K562 (cell line): ENCODE measurements around the gene IFRD1. TPM values are rescaled to one million over a fixed set of nuclear protein-coding genes. Genes with fewer than 3 reads are reported as not detected.

ENCODE experiments used
- ATAC-seq: fragments of 200-7000 bp; cut with Tn5 transposase; 3 replicates; pipeline ENCODE4 v1.9.1; 2020; ENCODE audit warnings: moderate library complexity
- BruUV-seq: library from RNA; stranded (reverse); fragments of 400-500 nt; replicated peaks from 2 replicates; lab custom pipeline; 2021; lab: Mats Ljungman, UMichigan
- CTCF ChIA-PET: fragments of 300-600 bp; formaldehyde crosslinking; extraction: SDS; loops from one replicate; lab custom pipeline; 2021; ENCODE audit warnings: low intra/inter-chr PET ratio; lab: Yijun Ruan, JAX
- POLR2A ChIA-PET: fragments of 300-600, 350-650 bp; sonication (Branson Sonifier 250); formaldehyde crosslinking; extraction: SDS; loops from one replicate; lab custom pipeline; 2021; ENCODE audit warnings: antibody characterized with exemption, inconsistent platforms; lab: Yijun Ruan, JAX
- DNase-seq, 4 experiments: peaks; one replicate each; pipeline versions ENCODE4 v3.0.0 to v3.0.0-alpha.2; 2011 to 2018; ENCODE audit warnings: low spot score in 3 of 4, mixed read lengths in 3 of 4; ENCODE audit errors: extremely low read depth in 1 of 4
- FAIRE-seq: peaks from 2 replicates; lab custom pipeline; 2011; peaks lifted over from hg19 to GRCh38; lab: Jason Lieb, UNC
- H2AFZ ChIP-seq: 2 replicates; pipeline ENCODE4 v1.6.0; 2011; ENCODE audit warnings: low read depth, low read length, control low read depth, inconsistent platforms
- H3K27ac ChIP-seq: fragments of 200-600 bp; 3 replicates; pipeline ENCODE4 v1.8.0; 2011; ENCODE audit warnings: low read depth, mild to moderate bottlenecking, control low read depth, inconsistent platforms, low read length, moderate library complexity, mixed read lengths; ENCODE audit errors: extremely low read depth
- H3K27me3 ChIP-seq, 2 experiments: fragments of 300-600 bp in 1 of 2; 2 replicates in 1 of 2; 3 replicates in 1 of 2; pipeline versions ENCODE4 v1.6.0 to v1.8.0; 2011; ENCODE audit warnings: inconsistent platforms in 2 of 2, low read length in 2 of 2, mild to moderate bottlenecking in 1 of 2, mixed read lengths in 1 of 2, moderate library complexity in 1 of 2; ENCODE audit not compliant: control insufficient read depth in 2 of 2, insufficient read depth in 2 of 2
- H3K36me3 ChIP-seq: fragments of 300-600 bp; 3 replicates; pipeline ENCODE4 v1.8.0; 2011; ENCODE audit warnings: mild to moderate bottlenecking, low read length, inconsistent platforms; ENCODE audit not compliant: control insufficient read depth, insufficient read depth
- H3K4me1 ChIP-seq, 2 experiments: fragments of 200-600 bp in 1 of 2; replicated peaks in 1 of 2; 2 replicates in 1 of 2; 3 replicates in 1 of 2; pipeline versions ENCODE4 v1.5.1 to v1.8.0; 2011; ENCODE audit warnings: inconsistent platforms in 2 of 2, low read length in 2 of 2, mild to moderate bottlenecking in 1 of 2, mixed read lengths in 1 of 2, moderate library complexity in 1 of 2; ENCODE audit not compliant: control insufficient read depth in 2 of 2, insufficient read depth in 2 of 2
- H3K4me2 ChIP-seq: 2 replicates; pipeline ENCODE4 v1.6.1; 2011; ENCODE audit warnings: low read length, control low read depth, inconsistent platforms, mixed read lengths; ENCODE audit not compliant: insufficient read depth
- H3K4me3 ChIP-seq: fragments of 200-600 bp; sonication (generic), shearing (Covaris generic); 2 replicates; pipeline ENCODE4 v1.5.1; 2016; ENCODE audit warnings: control low read depth, inconsistent platforms
- H3K79me2 ChIP-seq: fragments of 200-600 bp; 3 replicates; pipeline ENCODE4 v1.8.0; 2011; ENCODE audit warnings: low read length, inconsistent platforms; ENCODE audit not compliant: control insufficient read depth, insufficient read depth
- H3K9ac ChIP-seq, 2 experiments: 2 replicates each; pipeline versions ENCODE4 v1.6.0 to v1.6.1; 2011; ENCODE audit warnings: low read depth in 2 of 2, low read length in 2 of 2, control low read depth in 1 of 2, inconsistent platforms in 1 of 2, mild to moderate bottlenecking in 1 of 2, mixed read lengths in 1 of 2; ENCODE audit not compliant: insufficient read depth in 1 of 2
- H3K9me1 ChIP-seq: one replicate; pipeline ENCODE4 v1.6.0; 2011; ENCODE audit warnings: inconsistent platforms, mild to moderate bottlenecking, low read length, moderate library complexity; ENCODE audit not compliant: control insufficient read depth, insufficient read depth
- H3K9me3 ChIP-seq: replicated peaks from 2 replicates; pipeline ENCODE4 v1.5.1; 2011; ENCODE audit warnings: low read depth, low read length, inconsistent platforms; ENCODE audit not compliant: control insufficient read depth, insufficient read depth
- H4K20me1 ChIP-seq: replicated peaks from 2 replicates; pipeline ENCODE4 v1.6.1; 2011; ENCODE audit warnings: low read length, inconsistent platforms, mixed read lengths; ENCODE audit not compliant: control insufficient read depth, insufficient read depth
- HDAC2 ChIP-seq: fragments of 450-650 bp; IDR thresholded peaks from 2 replicates; pipeline ENCODE4 v1.6.1; 2016; ENCODE audit warnings: mild to moderate bottlenecking
- RBM22 ChIP-seq: fragments of 200-400 bp; formaldehyde crosslinking; IDR thresholded peaks from 2 replicates; pipeline ENCODE4 v1.6.1; 2018; ENCODE audit warnings: low read length, low read depth; ENCODE audit not compliant: poor library complexity, severe bottlenecking
- ZNF316 ChIP-seq: fragments of 450-650 bp; IDR thresholded peaks from 2 replicates; pipeline ENCODE4 v1.6.1; 2016
- whole genome bisulfite sequencing: fragments of 100-300 bp; shearing (Covaris generic); methylation state at CpG from one replicate; pipeline ENCODE4 v1.1.6; 2016; ENCODE audit warnings: low coverage, mixed read lengths; ENCODE audit not compliant: insufficient coverage; ENCODE audit errors: missing lambda C conversion rate; 5-methylcytosine and 5-hydroxymethylcytosine counted together
- in situ Hi-C: fragments of 300-500 bp; cut with MboI; formaldehyde crosslinking; loops from 4 replicates; pipeline ENCODE4 v1.15.0; 2018; ENCODE audit warnings: inconsistent platforms, mixed read lengths
- intact Hi-C: fragments of 100-400 bp; cut with micrococcal nuclease; formaldehyde crosslinking; loops from 2 replicates; pipeline ENCODE4 v1.14.2; 2022
- polyA plus RNA-seq, 8 experiments: library from polyadenylated mRNA; depleted of rRNA in 4 of 8; stranded (reverse) in 5 of 8; unstranded in 3 of 8; fragments of >200 nt; fragmentation: Nextera tagmentation in 2 of 8; fragmentation: Illumina TruSeq in 1 of 8; extraction: Ambion mirVana in 2 of 8; extraction: Trizol in 1 of 8; gene quantifications; 2 replicates each; pipeline versions ENCODE4 v1.2.1 to v1.2.3, GENCODE V29; 2011 to 2014; ENCODE audit warnings: inconsistent platforms in 1 of 8, missing spikeins in 1 of 8
- total RNA-seq, 7 experiments: library from RNA; depleted of rRNA in 6 of 7; stranded (reverse); fragments of >200 nt in 6 of 7; fragmentation: Illumina TruSeq in 2 of 7; extraction: Trizol in 2 of 7; gene quantifications; 2 replicates each; pipeline versions ENCODE4 v1.2.1 to v1.2.3, GENCODE V29; 2011 to 2021; ENCODE audit warnings: low replicate concordance in 1 of 7
- TF ChIP-seq, protein P1 (sequence below): fragments of 450-650 bp; IDR thresholded peaks from 2 replicates; pipeline ENCODE4 v1.6.1; 2018; ENCODE audit not compliant: partially characterized antibody

IFRD1 gene
- total and polyA plus RNA-seq, 9 of the 15 experiments (the other 6 are each of a cell fraction or from before 2014, with no cell fraction given) = 27.6 to 81.8 (median 68.1) TPM

DNA sequence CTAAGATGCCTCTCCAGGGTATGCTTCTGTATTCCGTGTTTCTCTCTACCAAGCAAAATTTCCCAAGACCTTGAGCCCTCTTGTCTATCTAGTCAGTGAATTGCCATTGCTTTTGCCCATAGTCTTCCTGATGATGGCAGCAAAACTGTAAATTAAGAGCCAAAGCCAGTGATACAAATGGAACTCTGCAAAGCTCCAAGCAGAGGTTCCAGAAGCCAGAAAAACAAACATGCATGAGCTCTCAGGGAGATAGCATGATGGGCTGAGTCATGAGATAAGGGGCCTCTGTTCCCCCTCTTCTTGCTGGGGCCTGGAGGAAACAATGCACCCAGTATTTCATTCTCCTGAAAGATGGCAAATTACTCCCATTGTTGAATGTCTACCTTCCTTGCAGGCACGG is 55.2 kb downstream of the IFRD1 start (continued):
- TF ChIP-seq ZNF316 (0 out of 2 replicates have a peak, but pooled peaks have one; percentile 7), RBM22 (no peak)

DNA sequence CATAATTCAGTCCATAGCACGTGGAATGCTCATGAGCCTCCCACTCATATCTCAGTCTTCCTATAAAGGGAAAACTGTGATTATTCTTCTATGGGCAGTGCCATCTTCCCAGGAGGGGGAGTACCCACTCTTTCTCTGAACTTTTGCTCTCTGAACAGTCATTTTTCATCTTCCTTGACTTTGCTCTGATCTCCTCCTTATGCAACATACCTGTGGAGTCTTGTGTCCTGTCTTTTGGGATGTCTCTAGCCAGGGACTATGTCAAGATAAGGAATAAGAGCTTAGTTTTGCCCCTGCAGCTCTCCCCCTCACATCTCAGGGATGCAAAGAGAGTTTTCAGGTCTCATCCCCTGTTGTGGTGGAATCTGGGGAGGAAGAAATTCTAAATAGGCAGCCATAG is 58.1 kb downstream of the IFRD1 start:
- no peaks in the 10 kb centered on the region for H3K9me1 ChIP-seq
- H3K27me3 ChIP-seq = peaks cover 15 to 36% of the 10 kb centered on the region in 2 experiments
- H3K79me2 ChIP-seq = no peaks in the 10 kb centered on the region
- WGBS = 0% methylated on average over 1 of the region's 1 CpG
- CTCF ChIA-PET = no interaction called here
- H3K4me1 ChIP-seq = peaks cover 0 to 18% of the 10 kb centered on the region in 2 experiments; a peak in 2 of 5 replicates
- no TSS peak for BruUV-seq
- 0 out of 2 replicates have a peak, but pooled peaks cover 2% of the 10 kb centered on the region for H4K20me1 ChIP-seq
- no peaks in the 10 kb centered on the region for H3K36me3 ChIP-seq
- no peak overlapping the region for H2AFZ ChIP-seq
- H3K9me3 ChIP-seq = no peaks in the 10 kb centered on the region
- intact Hi-C loops = no loop called here
- H3K4me2 ChIP-seq = no peak overlapping the region
- H3K4me3 ChIP-seq = no peak overlapping the region
- no peak overlapping the region for H3K9ac ChIP-seq
- TF ChIP-seq, protein P1, sequence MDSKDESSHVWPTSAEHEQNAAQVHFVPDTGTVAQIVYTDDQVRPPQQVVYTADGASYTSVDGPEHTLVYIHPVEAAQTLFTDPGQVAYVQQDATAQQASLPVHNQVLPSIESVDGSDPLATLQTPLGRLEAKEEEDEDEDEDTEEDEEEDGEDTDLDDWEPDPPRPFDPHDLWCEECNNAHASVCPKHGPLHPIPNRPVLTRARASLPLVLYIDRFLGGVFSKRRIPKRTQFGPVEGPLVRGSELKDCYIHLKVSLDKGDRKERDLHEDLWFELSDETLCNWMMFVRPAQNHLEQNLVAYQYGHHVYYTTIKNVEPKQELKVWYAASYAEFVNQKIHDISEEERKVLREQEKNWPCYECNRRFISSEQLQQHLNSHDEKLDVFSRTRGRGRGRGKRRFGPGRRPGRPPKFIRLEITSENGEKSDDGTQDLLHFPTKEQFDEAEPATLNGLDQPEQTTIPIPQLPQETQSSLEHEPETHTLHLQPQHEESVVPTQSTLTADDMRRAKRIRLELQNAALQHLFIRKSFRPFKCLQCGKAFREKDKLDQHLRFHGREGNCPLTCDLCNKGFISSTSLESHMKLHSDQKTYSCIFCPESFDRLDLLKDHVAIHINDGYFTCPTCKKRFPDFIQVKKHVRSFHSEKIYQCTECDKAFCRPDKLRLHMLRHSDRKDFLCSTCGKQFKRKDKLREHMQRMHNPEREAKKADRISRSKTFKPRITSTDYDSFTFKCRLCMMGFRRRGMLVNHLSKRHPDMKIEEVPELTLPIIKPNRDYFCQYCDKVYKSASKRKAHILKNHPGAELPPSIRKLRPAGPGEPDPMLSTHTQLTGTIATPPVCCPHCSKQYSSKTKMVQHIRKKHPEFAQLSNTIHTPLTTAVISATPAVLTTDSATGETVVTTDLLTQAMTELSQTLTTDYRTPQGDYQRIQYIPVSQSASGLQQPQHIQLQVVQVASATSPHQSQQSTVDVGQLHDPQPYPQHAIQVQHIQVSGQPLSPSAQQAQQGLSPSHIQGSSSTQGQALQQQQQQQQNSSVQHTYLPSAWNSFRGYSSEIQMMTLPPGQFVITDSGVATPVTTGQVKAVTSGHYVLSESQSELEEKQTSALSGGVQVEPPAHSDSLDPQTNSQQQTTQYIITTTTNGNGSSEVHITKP = peak; percentile 78
- TF ChIP-seq HDAC2 = no peak
- ATAC-seq (no peak), FAIRE-seq (no peak), DNase-seq (no peak)
- POLR2A ChIA-PET = interaction anchor here (1.1 kb wide), 1 partner anchor 21 kb away, joined by 3 read pairs; no protein-coding TSS in a partner anchor
- in situ Hi-C loops = no loop called here
- H3K27ac ChIP-seq = no peak overlapping the region
